Thoracic aorta (tissue), 2 donors: ENCODE data around the gene CUX1. TPM values are rescaled to one million over a fixed set of nuclear protein-coding genes. Genes with fewer than 3 reads are reported as not detected.

Experiments
- ATAC-seq: fragments of 150-250 bp; one replicate; pipeline ENCODE4 v1.8.0; 2017; ENCODE audit warnings: low read depth; ENCODE audit not compliant: insufficient number of reproducible peaks, low FRiP score
- DNase-seq: peaks from one replicate; pipeline ENCODE4 v3.0.0-alpha.2; 2020; ENCODE audit warnings: low spot score
- H3K27ac ChIP-seq, 2 donors: fragments of 200-600 bp; sonication (generic); 1 replicate in 1 of 2; 2 replicates in 1 of 2; pipeline ENCODE4 v1.5.1; 2016; ENCODE audit warnings: mild to moderate bottlenecking in 2 of 2, moderate library complexity in 2 of 2
- H3K27me3 ChIP-seq: fragments of 200-600 bp; sonication (generic); replicated peaks from 2 replicates; pipeline ENCODE4 v1.6.0; 2016; ENCODE audit warnings: mild to moderate bottlenecking; ENCODE audit not compliant: insufficient read depth
- H3K36me3 ChIP-seq: fragments of 200-600 bp; sonication (generic); one replicate; pipeline ENCODE4 v1.5.1; 2016
- H3K4me1 ChIP-seq, 2 donors: fragments of 200-600 bp; sonication (generic); 1 replicate in 1 of 2; 2 replicates in 1 of 2; pipeline versions ENCODE4 v1.5.1 to v1.6.0; 2016; ENCODE audit warnings: low read depth in 2 of 2, mild to moderate bottlenecking in 1 of 2; ENCODE audit not compliant: control insufficient read depth in 1 of 2
- H3K4me3 ChIP-seq: fragments of 200-600 bp; sonication (generic); 2 replicates; pipeline ENCODE4 v1.5.1; 2016; ENCODE audit warnings: mild to moderate bottlenecking
- H3K9me3 ChIP-seq: fragments of 200-600 bp; sonication (generic); 2 replicates; pipeline ENCODE4 v1.5.1; 2016
- CTCF ChIP-seq: fragments of 200-600 bp; sonication (generic); IDR thresholded peaks from one replicate; pipeline ENCODE4 v1.5.1; 2019; ENCODE audit warnings: antibody characterized with exemption
- total RNA-seq, 2 donors: library from RNA; depleted of rRNA; stranded (reverse); fragments of >200 nt; gene quantifications; one replicate each; pipeline versions ENCODE4 v1.1.0 to v1.2.3, GENCODE V29; 2016

CUX1 gene
- total RNA-seq, 2 donors from 2014 or later = 85.0 to 179 TPM

GRCh38 chr7:101916041-101916800, 98.8 kb downstream of the CUX1 start:
- Histone ChIP-seq H3K4me3 (no peak overlapping the region), H3K27me3 (no peaks in the 10 kb centered on the region), H3K36me3 (peaks cover 16% of the 10 kb centered on the region), H3K9me3 (no peaks in the 10 kb centered on the region), H3K4me1 (peaks cover 8 to 19% of the 10 kb centered on the region in 2 donors), H3K27ac (no peak overlapping the region)
- DNase-seq (no peak), ATAC-seq (no peak)
- no peak for TF ChIP-seq CTCF

DNA sequence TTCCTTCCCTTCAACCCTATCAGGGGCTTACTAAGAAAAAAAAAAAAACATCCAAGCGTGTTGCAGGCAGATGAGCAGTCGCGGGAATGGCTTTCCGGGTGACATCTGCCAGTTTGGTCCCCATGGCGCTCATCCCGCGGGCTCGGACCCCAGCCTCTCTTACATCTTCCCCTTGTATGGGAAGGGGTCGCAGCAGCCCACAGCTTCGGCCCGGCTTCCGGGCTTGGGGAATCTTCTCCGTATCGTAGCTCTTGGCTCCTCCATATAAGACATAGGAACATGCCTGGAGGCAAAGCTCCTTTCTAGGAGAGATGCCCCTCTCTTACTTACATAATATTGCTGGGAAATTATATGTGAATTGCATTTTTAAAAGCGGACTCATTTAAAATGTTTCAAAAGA, 99.5 kb downstream of the CUX1 start:
- Histone ChIP-seq H3K4me3 (no peak overlapping the region), H3K4me1 (peaks cover 11 to 21% of the 10 kb centered on the region in 2 donors), H3K27ac (no peak overlapping the region), H3K9me3 (no peaks in the 10 kb centered on the region), H3K27me3 (no peaks in the 10 kb centered on the region), H3K36me3 (peaks cover 16% of the 10 kb centered on the region)
- no peak for ATAC-seq
- no peak for DNase-seq
- no peak for TF ChIP-seq CTCF

GRCh38 chr7:101917566-101917965, 100.1 kb downstream of the CUX1 start:
- DNase-seq (no peak), ATAC-seq (no peak)
- H3K4me3 ChIP-seq = no peak overlapping the region
- peaks cover 16% of the 10 kb centered on the region for H3K36me3 ChIP-seq
- H3K27ac ChIP-seq = no peak overlapping the region
- no peak for TF ChIP-seq CTCF
- peaks cover 17 to 22% of the 10 kb centered on the region in 2 donors for H3K4me1 ChIP-seq
- no peaks in the 10 kb centered on the region for H3K9me3 ChIP-seq
- no peaks in the 10 kb centered on the region for H3K27me3 ChIP-seq

GRCh38 chr7:101918426-101918825, 101.0 kb downstream of the CUX1 start:
- DNase-seq = no peak
- Histone ChIP-seq H3K4me1 (peaks cover 24 to 29% of the 10 kb centered on the region in 2 donors), H3K9me3 (no peaks in the 10 kb centered on the region), H3K27me3 (no peaks in the 10 kb centered on the region), H3K4me3 (no peak overlapping the region), H3K27ac (no peak overlapping the region), H3K36me3 (peaks cover 16% of the 10 kb centered on the region)
- TF ChIP-seq CTCF = no peak
- no peak for ATAC-seq

- Histone ChIP-seq H3K4me3 (no peak overlapping the region), H3K36me3 (peaks cover 16% of the 10 kb centered on the region), H3K27me3 (no peaks in the 10 kb centered on the region), H3K4me1 (peaks cover 23 to 34% of the 10 kb centered on the region in 2 donors), H3K27ac (no peak overlapping the region), H3K9me3 (no peaks in the 10 kb centered on the region)
- DNase-seq = no peak
- no peak for ATAC-seq
- no peak for TF ChIP-seq CTCF
Measured at GRCh38 chr7:101919363-101920115, 102.1 kb downstream of the CUX1 start.
